Neural progenitor cell (in vitro differentiated cells): ENCODE results near the gene CEP95.

Experiments
- EZH2 ChIP-seq: fragments of 200-600 bp; sonication (generic); IDR thresholded peaks from 2 replicates; pipeline ENCODE4 v1.6.1; 2017; ENCODE audit warnings: antibody characterized with exemption, mild to moderate bottlenecking, moderate library complexity
- EZH2phosphoT487 ChIP-seq: fragments of 200-600 bp; sonication (generic); IDR thresholded peaks from 2 replicates; pipeline ENCODE4 v1.6.1; 2017; ENCODE audit warnings: antibody characterized with exemption
- TF ChIP-seq, protein P1 (sequence below): fragments of 200-600 bp; sonication (generic); IDR thresholded peaks from 2 replicates; pipeline ENCODE4 v1.5.1; 2017; ENCODE audit warnings: antibody characterized with exemption, mild to moderate bottlenecking

DNA sequence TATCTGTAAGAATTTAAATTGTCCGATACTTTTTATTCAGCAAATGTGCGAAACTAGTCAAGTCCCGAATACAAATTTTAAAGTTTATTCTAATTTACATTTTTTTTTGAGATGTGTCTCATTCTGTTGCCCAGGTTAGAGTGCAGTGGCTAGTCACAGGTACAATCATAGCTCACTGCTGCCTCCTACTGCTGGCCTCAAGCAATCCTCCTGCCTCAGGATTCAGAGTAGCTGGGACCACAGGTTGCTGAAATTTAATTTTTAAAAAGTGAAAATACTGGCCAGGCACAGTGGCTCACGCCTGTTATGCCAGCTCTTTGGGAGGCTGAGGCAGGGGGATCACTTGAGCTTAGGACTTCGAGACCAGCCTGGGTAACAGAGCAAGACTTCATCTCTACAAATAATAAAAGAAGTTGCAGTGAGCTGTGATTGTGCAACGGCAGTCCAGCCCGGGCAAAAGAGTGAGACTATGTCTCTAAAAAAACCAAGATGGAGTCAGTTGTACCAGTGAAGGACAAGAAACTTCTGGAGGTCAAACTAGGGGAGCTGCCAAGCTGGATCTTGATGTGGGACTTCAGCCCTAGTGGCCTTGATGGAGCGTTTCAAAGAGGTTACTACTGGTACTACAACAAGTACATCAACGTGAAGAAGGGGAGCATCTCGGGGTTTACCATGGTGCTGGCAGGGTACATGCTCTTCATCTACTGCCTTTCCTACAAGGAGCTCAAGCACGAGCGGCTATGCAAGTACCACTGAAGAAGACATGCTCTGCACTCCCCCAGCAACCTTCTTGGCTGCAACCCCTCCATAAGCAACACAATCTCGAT is 15.5 kb upstream of the CEP95 start:
- TF ChIP-seq, protein P1, sequence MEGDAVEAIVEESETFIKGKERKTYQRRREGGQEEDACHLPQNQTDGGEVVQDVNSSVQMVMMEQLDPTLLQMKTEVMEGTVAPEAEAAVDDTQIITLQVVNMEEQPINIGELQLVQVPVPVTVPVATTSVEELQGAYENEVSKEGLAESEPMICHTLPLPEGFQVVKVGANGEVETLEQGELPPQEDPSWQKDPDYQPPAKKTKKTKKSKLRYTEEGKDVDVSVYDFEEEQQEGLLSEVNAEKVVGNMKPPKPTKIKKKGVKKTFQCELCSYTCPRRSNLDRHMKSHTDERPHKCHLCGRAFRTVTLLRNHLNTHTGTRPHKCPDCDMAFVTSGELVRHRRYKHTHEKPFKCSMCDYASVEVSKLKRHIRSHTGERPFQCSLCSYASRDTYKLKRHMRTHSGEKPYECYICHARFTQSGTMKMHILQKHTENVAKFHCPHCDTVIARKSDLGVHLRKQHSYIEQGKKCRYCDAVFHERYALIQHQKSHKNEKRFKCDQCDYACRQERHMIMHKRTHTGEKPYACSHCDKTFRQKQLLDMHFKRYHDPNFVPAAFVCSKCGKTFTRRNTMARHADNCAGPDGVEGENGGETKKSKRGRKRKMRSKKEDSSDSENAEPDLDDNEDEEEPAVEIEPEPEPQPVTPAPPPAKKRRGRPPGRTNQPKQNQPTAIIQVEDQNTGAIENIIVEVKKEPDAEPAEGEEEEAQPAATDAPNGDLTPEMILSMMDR, result peak; percentile 53
- TF ChIP-seq EZH2phosphoT487, result no peak
- no peak for TF ChIP-seq EZH2
